AG09309 (cell line): Measurements from ENCODE around the gene CHD6.

ENCODE experiments used
- DNase-seq: peaks from one replicate; pipeline ENCODE4 v3.0.0-alpha.2; 2010; ENCODE audit warnings: low read depth
- H3K4me3 ChIP-seq: 2 replicates; pipeline ENCODE4 v1.5.1; 2011; ENCODE audit warnings: mild to moderate bottlenecking, low read depth, low read length, moderate library complexity; ENCODE audit not compliant: control insufficient read depth
- CTCF ChIP-seq: IDR thresholded peaks from 2 replicates; pipeline ENCODE4 v1.5.1; 2011; ENCODE audit warnings: mild to moderate bottlenecking, low read depth, low read length, inconsistent platforms; ENCODE audit not compliant: insufficient read depth, control insufficient read depth; ENCODE audit errors: missing control alignments

CHD6 gene

GRCh38 chr20:41458761-41459160, 159.4 kb downstream of the CHD6 start:
- no peak for DNase-seq
- H3K4me3 ChIP-seq = no peak overlapping the region
- no peak for TF ChIP-seq CTCF

GRCh38 chr20:41457173-41457857, 160.9 kb downstream of the CHD6 start:
- no peak overlapping the region for H3K4me3 ChIP-seq
- no peak for DNase-seq
- no peak for TF ChIP-seq CTCF

GRCh38 chr20:41456351-41456750, 161.8 kb downstream of the CHD6 start:
- no peak for DNase-seq
- TF ChIP-seq CTCF = no peak
- H3K4me3 ChIP-seq = no peak overlapping the region

- DNase-seq = no peak
- no peak for TF ChIP-seq CTCF
- no peak overlapping the region for H3K4me3 ChIP-seq
Observed at GRCh38 chr20:41454250-41454649, 163.9 kb downstream of the CHD6 start.

GRCh38 chr20:41453010-41453950, 164.9 kb downstream of the CHD6 start:
- no peak for TF ChIP-seq CTCF

GRCh38 chr20:41452226-41452625, 166.0 kb downstream of the CHD6 start:
- DNase-seq = no peak
- TF ChIP-seq CTCF = no peak
- no peak overlapping the region for H3K4me3 ChIP-seq

More at GRCh38 chr20:41453010-41453950, 164.9 kb downstream of the CHD6 start:
- no peak overlapping the region for H3K4me3 ChIP-seq
- no peak for DNase-seq
